ENCODE data around the gene ITPKC. TPM values are rescaled to one million over a fixed set of nuclear protein-coding genes. Genes with fewer than 3 reads are reported as not detected.

ITPKC gene
- polyA plus RNA-seq, 4 donors: 22.7 to 36.5 (median 25.5) TPM

- Histone ChIP-seq H3K27me3 (ENCODE audit: control insufficient read depth in 3 of 3, insufficient read depth in 3 of 3, low read length in 3 of 3) (no peaks in the 10 kb centered on the region), H3K36me3 (ENCODE audit: control insufficient read depth in 3 of 3, insufficient read depth in 2 of 3, low read depth in 1 of 3, low read length in 3 of 3) (peaks cover 0 to 34% (median under 1%) of the 10 kb centered on the region in 3 donors), H3K4me3 (ENCODE audit: low read depth in 1 of 3, low read length in 3 of 3) (peak overlapping the region; percentile 42 to 59 (median 57)), H3K4me1 (ENCODE audit: control insufficient read depth in 3 of 3, insufficient read depth in 2 of 3, low read depth in 1 of 3, low read length in 2 of 3) (peaks cover 0 to 26% (median 2%) of the 10 kb centered on the region in 3 donors), H3K27ac (ENCODE audit: low read depth in 1 of 3, low read length in 2 of 3) (peak overlapping the region; percentile 92 to 99 (median 99)), H3K9me3 (ENCODE audit: control insufficient read depth in 2 of 2, insufficient read depth in 1 of 2, low read depth in 1 of 2, low read length in 1 of 2) (no peaks in the 10 kb centered on the region)
- WGBS, 3 donors: 3 to 5% (median 3%) methylated on average over 23 to 31 of the region's 31 CpGs
- FAIRE-seq (no peak), DNase-seq (peak; percentile 95 to 97)
These were observed 2.2 kb upstream of the ITPKC start for GRCh38 chr19:40714441-40715299.

- no peaks in the 10 kb centered on the region for H3K27me3 ChIP-seq (ENCODE audit: control insufficient read depth in 3 of 3, insufficient read depth in 3 of 3, low read length in 3 of 3)
- peaks cover 0 to 31% (median 0%) of the 10 kb centered on the region in 3 donors for H3K36me3 ChIP-seq (ENCODE audit: control insufficient read depth in 3 of 3, insufficient read depth in 2 of 3, low read depth in 1 of 3, low read length in 3 of 3)
- no peak for FAIRE-seq
- peak overlapping the region; percentile 92 to 99 (median 99) for H3K27ac ChIP-seq (ENCODE audit: low read depth in 1 of 3, low read length in 2 of 3)
- 3 to 4% (median 3%) methylated on average over 8 of the region's 8 CpGs for WGBS, 3 donors
- peak overlapping the region; percentile 88 to 93 (median 88) for H3K4me3 ChIP-seq (ENCODE audit: low read depth in 1 of 3, low read length in 3 of 3)
- no peaks in the 10 kb centered on the region for H3K9me3 ChIP-seq (ENCODE audit: control insufficient read depth in 2 of 2, insufficient read depth in 1 of 2, low read depth in 1 of 2, low read length in 1 of 2)
- peaks cover 0 to 36% (median 2%) of the 10 kb centered on the region in 3 donors for H3K4me1 ChIP-seq (ENCODE audit: control insufficient read depth in 3 of 3, insufficient read depth in 2 of 3, low read depth in 1 of 3, low read length in 2 of 3)
- DNase-seq: no peak
These were observed 856 bp upstream of the ITPKC start for GRCh38 chr19:40716031-40716481.

- Histone ChIP-seq H3K9me3 (ENCODE audit: control insufficient read depth in 2 of 2, insufficient read depth in 1 of 2, low read depth in 1 of 2, low read length in 1 of 2) (no peaks in the 10 kb centered on the region), H3K36me3 (ENCODE audit: control insufficient read depth in 3 of 3, insufficient read depth in 2 of 3, low read depth in 1 of 3, low read length in 3 of 3) (peaks cover 0 to 34% (median 0%) of the 10 kb centered on the region in 3 donors), H3K4me1 (ENCODE audit: control insufficient read depth in 3 of 3, insufficient read depth in 2 of 3, low read depth in 1 of 3, low read length in 2 of 3) (peaks cover 0 to 45% (median 7%) of the 10 kb centered on the region in 3 donors), H3K27me3 (ENCODE audit: control insufficient read depth in 3 of 3, insufficient read depth in 3 of 3, low read length in 3 of 3) (no peaks in the 10 kb centered on the region), H3K4me3 (ENCODE audit: low read depth in 1 of 3, low read length in 3 of 3) (peak overlapping the region; percentile 88 to 93 (median 88)), H3K27ac (ENCODE audit: low read depth in 1 of 3, low read length in 2 of 3) (peak overlapping the region; percentile 98 to 99 (median 99))
- WGBS, 3 donors: 1 to 2% (median 2%) methylated on average over 20 of the region's 20 CpGs
- FAIRE-seq (no peak), DNase-seq (peak in 1 of 2 donors; percentile 55)
These were observed 490 bp downstream of the ITPKC start for GRCh38 chr19:40717325-40717879.

- Histone ChIP-seq H3K36me3 (ENCODE audit: control insufficient read depth in 3 of 3, insufficient read depth in 2 of 3, low read depth in 1 of 3, low read length in 3 of 3) (peaks cover 0 to 35% (median under 1%) of the 10 kb centered on the region in 3 donors), H3K27ac (ENCODE audit: low read depth in 1 of 3, low read length in 2 of 3) (peak overlapping the region; percentile 98 to 99 (median 99)), H3K9me3 (ENCODE audit: control insufficient read depth in 2 of 2, insufficient read depth in 1 of 2, low read depth in 1 of 2, low read length in 1 of 2) (no peaks in the 10 kb centered on the region), H3K4me3 (ENCODE audit: low read depth in 1 of 3, low read length in 3 of 3) (peak overlapping the region; percentile 88 to 93 (median 88)), H3K27me3 (ENCODE audit: control insufficient read depth in 3 of 3, insufficient read depth in 3 of 3, low read length in 3 of 3) (no peaks in the 10 kb centered on the region), H3K4me1 (ENCODE audit: control insufficient read depth in 3 of 3, insufficient read depth in 2 of 3, low read depth in 1 of 3, low read length in 2 of 3) (peaks cover 0 to 46% (median 8%) of the 10 kb centered on the region in 3 donors)
- 13 to 40% (median 33%) methylated on average over 20 of the region's 20 CpGs for WGBS, 3 donors
- DNase-seq (peak; percentile 40 to 64), FAIRE-seq (no peak)
These were observed 1.2 kb downstream of the ITPKC start for GRCh38 chr19:40717880-40718773.

GRCh38 chr19:40718774-40719391 lies 2.0 kb downstream of the ITPKC start:
- H3K4me1 ChIP-seq (ENCODE audit: control insufficient read depth in 3 of 3, insufficient read depth in 2 of 3, low read depth in 1 of 3, low read length in 2 of 3): peaks cover 0 to 46% (median 8%) of the 10 kb centered on the region in 3 donors
- peaks cover 0 to 1% of the 10 kb centered on the region in 2 donors for H3K9me3 ChIP-seq (ENCODE audit: control insufficient read depth in 2 of 2, insufficient read depth in 1 of 2, low read depth in 1 of 2, low read length in 1 of 2)
- peak overlapping the region; percentile 88 to 93 (median 88) for H3K4me3 ChIP-seq (ENCODE audit: low read depth in 1 of 3, low read length in 3 of 3)
- H3K27ac ChIP-seq (ENCODE audit: low read depth in 1 of 3, low read length in 2 of 3): peak overlapping the region; percentile 98 to 99 (median 99)
- 6 to 19% (median 13%) methylated on average over 16 of the region's 16 CpGs for WGBS, 3 donors
- FAIRE-seq: no peak
- H3K27me3 ChIP-seq (ENCODE audit: control insufficient read depth in 3 of 3, insufficient read depth in 3 of 3, low read length in 3 of 3): no peaks in the 10 kb centered on the region
- peak; percentile 96 for DNase-seq
- peaks cover 3 to 40% (median 5%) of the 10 kb centered on the region in 3 donors for H3K36me3 ChIP-seq (ENCODE audit: control insufficient read depth in 3 of 3, insufficient read depth in 2 of 3, low read depth in 1 of 3, low read length in 3 of 3)

- WGBS, 3 donors: 16 to 43% (median 36%) methylated on average over 7 of the region's 7 CpGs
- peaks cover 0 to 40% (median 6%) of the 10 kb centered on the region in 3 donors for H3K4me1 ChIP-seq (ENCODE audit: control insufficient read depth in 3 of 3, insufficient read depth in 2 of 3, low read depth in 1 of 3, low read length in 2 of 3)
These were observed 2.5 kb downstream of the ITPKC start for GRCh38 chr19:40719414-40719894.

GRCh38 chr19:40721140-40721486 lies 4.2 kb downstream of the ITPKC start:
- no peak for FAIRE-seq

More at GRCh38 chr19:40719414-40719894, 2.5 kb downstream of the ITPKC start:
- H3K27ac ChIP-seq (ENCODE audit: low read depth in 1 of 3, low read length in 2 of 3): peak overlapping the region; percentile 98 to 99 (median 99)
- peaks cover 5 to 46% (median 7%) of the 10 kb centered on the region in 3 donors for H3K36me3 ChIP-seq (ENCODE audit: control insufficient read depth in 3 of 3, insufficient read depth in 2 of 3, low read depth in 1 of 3, low read length in 3 of 3)
- peaks cover 0 to 3% of the 10 kb centered on the region in 2 donors for H3K9me3 ChIP-seq (ENCODE audit: control insufficient read depth in 2 of 2, insufficient read depth in 1 of 2, low read depth in 1 of 2, low read length in 1 of 2)
- H3K27me3 ChIP-seq (ENCODE audit: control insufficient read depth in 3 of 3, insufficient read depth in 3 of 3, low read length in 3 of 3): no peaks in the 10 kb centered on the region
- no peak for FAIRE-seq
- H3K4me3 ChIP-seq (ENCODE audit: low read depth in 1 of 3, low read length in 3 of 3): peak overlapping the region in 2 of 3 donors; percentile 88 to 93
- DNase-seq: peak; percentile 31 to 42

More at GRCh38 chr19:40721140-40721486, 4.2 kb downstream of the ITPKC start:
- Histone ChIP-seq H3K4me3 (ENCODE audit: low read depth in 1 of 3, low read length in 3 of 3) (peak overlapping the region in 1 of 3 donors; percentile 88), H3K9me3 (ENCODE audit: control insufficient read depth in 2 of 2, insufficient read depth in 1 of 2, low read depth in 1 of 2, low read length in 1 of 2) (peaks cover 0 to 3% of the 10 kb centered on the region in 2 donors), H3K4me1 (ENCODE audit: control insufficient read depth in 3 of 3, insufficient read depth in 2 of 3, low read depth in 1 of 3, low read length in 2 of 3) (peaks cover 0 to 28% (median 6%) of the 10 kb centered on the region in 3 donors), H3K36me3 (ENCODE audit: control insufficient read depth in 3 of 3, insufficient read depth in 2 of 3, low read depth in 1 of 3, low read length in 3 of 3) (peaks cover 7 to 63% (median 7%) of the 10 kb centered on the region in 3 donors), H3K27ac (ENCODE audit: low read depth in 1 of 3, low read length in 2 of 3) (peak overlapping the region in 1 of 3 donors; percentile 90), H3K27me3 (ENCODE audit: control insufficient read depth in 3 of 3, insufficient read depth in 3 of 3, low read length in 3 of 3) (no peaks in the 10 kb centered on the region)
- 77 to 90% (median 87%) methylated on average over 6 of the region's 6 CpGs for WGBS, 3 donors
- DNase-seq: no peak
